ENCODE data around the gene KLB.
A peak's percentile ranks its signal among the peaks of the same experiment; 100 is the strongest.
"Not testable (repeated sequence)": the region's sequence is repeated elsewhere in the genome, so short reads cannot be mapped to it uniquely, and the experiment has no call there.

The KLB gene

GRCh38 chr4:39406763-39407583 is at the start of gene KLB:
Gene KLB (plus strand): TSS chr4:39406930. CDS start chr4:39406950, 20 bp downstream.
- DNase-seq (ENCODE audit: low read depth in 2 of 2), result no peak

DNA sequence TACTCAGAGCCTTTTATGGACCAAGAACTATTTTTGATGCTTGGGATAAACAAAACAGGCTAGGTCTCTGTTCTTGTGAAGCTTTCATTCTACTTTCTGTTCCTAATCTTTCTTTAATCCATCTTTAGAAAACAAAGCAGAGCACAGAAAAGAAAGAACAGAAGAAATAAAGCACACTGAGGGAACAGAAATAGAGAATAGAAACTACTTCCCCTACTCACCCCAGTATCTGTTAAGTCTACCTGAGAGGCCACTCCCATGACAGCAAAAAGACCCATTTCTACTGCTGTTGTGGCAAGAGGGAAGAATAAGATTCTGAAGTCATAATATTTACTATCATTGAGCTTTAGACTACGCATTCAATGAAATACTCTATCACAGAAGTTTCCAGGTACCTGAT is 49.7 kb upstream of the KLB start:
- DNase-seq (ENCODE audit: low read depth in 2 of 2), result no peak

DNA sequence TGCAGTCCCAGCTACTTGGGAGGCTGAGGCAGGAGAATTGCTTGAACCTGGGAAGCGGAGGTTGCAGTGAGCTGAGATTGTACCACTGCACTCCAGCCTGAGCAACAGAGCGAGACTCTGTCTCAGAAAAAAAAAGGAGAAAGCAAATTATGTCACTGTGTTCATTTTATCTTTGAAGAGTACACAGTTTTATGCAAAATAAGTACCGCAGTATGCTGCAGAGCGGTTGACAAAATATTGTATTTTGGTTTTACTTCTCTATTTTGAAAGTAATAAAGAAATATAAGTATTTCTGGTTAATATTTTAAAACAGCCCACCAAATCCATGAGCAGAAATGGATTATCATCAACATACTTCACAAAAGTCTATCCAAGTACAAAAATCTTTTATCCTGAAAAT is 46.1 kb upstream of the KLB start:
- not testable (repeated sequence) for DNase-seq (ENCODE audit: low read depth in 2 of 2)

- DNase-seq (ENCODE audit: low read depth in 2 of 2), result no peak
Measured at GRCh38 chr4:39362827-39363226, 43.9 kb upstream of the KLB start.

DNA sequence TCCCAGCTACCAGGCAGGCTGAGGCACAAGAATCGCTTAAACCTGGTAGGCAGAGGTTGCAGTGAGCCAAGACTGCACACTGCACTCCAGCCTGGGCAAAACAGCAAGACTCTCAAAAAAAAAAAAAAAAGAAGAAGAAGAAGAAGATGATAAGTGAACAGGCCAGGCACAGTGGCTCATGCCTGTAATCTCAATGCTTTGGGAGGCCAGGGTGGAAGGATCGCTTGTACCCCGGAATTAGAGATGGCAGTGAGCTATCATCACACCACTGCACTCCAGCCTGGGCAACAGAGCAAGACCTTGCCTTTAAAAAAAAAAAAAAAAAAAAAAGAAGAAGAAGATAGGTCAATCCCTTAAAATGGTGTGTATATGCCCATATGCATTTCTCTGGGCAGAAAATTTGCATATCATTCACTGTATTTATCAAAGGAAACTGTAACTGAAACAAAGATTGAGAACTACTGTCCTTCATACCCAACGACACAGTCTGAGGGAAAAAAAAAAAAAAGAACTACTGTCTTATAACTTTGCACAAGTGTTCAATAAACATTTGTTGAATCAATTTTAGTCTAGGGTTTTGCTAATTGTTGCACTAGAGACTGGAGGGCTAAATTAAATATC is 42.8 kb upstream of the KLB start:
- DNase-seq (ENCODE audit: low read depth in 2 of 2), result no peak

DNA sequence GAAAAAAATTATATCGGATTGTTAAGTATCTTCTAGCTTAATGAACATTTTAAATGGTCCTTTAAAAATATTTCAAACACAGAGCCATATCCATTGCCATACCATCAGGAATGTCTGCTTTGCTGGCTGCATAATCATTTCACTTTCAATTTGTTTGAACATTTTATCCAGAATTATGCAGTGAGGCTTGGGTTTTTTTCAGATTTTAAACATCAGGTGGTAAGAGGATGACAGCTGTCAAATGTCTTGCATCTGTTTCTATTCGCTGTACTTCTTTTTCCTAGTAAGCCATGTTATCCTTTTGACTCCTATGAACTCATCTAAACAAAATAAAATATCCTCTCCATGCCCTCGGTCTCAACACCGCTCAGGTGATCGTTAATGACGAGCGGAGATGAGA is 41.4 kb upstream of the KLB start:
- DNase-seq (ENCODE audit: low read depth in 2 of 2), result no peak

DNA sequence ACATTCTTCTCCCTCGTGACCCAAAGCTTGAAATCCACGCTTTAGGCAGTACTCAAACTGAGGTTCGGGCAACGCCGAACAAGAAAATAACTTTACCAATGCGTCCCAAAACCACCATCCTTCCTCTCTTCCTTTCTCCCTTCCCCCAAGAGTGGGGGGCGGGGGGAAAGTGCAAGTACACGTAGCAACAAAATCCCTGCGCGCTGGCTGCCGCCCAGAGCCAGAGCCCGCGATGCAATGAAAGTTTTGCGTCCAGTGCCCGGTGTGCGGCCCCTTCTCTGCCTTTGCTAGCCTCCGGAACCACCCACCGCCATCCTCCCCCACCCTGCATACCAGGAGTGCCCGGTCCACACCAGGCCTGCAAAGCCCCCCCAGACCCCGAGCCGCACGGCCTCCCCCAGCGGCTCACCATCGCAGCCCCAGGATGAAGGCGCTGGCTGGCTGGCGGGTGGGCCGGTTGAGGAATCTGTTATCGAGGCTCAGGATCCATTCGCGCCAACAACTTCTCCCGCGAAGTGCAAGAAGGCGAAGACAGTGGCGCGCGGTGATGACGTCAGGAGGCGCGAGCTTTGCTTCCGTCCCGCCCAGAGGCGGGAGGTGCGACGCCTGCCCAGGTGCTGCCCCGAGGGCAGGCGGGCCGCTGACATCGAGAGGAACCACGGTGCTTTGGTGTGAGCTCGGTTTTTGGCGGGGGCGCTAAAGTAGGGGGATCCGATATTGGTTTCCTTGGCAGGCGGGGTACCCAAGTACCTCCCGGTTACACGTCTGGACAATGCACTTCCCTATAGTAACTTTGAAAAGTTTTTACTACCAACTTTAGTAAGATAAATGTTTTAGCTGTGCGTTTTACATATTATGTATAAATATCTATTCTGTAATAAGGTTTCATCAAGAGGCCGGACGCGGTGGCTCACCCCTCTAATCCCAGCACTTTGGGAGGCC is 40.6 kb upstream of the KLB start, which contains the start of gene RFC1:
RFC1 (minus strand) TSS at position 533 of the 942 bp plus-strand sequence; CDS start at position 412, 121 bp downstream.
- peak; percentile 89 to 90 for DNase-seq (ENCODE audit: low read depth in 2 of 2)

GRCh38 chr4:39367166-39367565 is 39.6 kb upstream of the KLB start:
- DNase-seq (ENCODE audit: low read depth in 2 of 2), result no peak

DNA sequence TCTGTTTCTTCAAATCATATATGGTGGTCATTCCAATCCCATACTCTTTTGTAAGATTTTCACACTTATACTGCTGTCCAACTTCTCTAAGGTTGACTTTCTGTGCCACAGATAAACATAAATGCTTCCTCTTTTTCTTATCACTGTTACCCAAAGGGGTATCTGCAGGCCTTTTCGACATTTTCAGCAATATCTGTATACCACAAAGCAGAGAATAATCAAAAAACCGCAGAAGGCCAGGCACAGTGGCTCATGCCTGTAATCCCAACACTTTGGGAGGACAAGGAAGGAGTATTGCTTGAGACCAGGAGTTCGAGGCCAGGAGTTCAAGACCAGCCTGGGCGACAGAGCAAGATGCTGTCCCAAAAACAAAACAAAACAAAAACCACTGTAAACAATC is 37.4 kb upstream of the KLB start:
- DNase-seq (ENCODE audit: low read depth in 2 of 2), result no peak

DNA sequence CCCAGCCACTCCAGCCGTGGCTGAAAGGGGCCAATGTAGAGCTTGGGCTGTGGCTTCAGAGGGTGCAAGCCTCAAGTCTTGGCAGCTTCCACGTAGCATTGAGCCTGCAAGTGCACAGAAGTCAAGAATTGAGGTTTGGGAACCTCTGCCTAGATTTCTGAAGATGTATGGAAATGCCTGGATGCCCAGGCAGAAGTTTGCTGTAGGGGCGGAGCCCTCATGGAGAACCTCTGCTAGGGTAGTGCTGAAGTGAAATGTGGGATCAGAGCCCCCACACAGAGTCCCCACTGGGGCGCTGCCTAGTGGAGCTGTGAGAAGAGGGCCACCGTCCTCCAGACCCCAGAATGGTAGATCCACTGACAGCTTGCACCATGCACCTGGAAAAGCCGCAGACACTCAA is 35.5 kb upstream of the KLB start:
- not testable (repeated sequence) for DNase-seq (ENCODE audit: low read depth in 2 of 2)

DNA sequence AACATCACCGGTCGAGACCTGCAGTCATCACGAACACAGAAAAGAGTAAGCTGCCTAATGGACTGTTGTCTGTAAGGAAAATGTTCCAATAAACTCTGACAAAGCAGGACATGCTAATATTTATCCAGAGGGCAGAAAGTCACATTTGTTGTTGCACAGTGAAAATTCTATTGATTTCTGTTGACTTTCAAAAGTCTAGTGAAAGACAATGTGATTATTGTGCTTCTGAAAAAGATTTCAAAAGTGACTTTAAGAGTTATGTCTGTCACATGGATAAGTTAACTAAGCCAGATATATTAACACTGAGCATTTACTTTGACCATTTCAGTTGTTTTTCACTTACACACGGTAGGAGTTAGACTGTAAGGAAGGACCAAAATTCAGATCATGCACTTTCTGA is 31.3 kb upstream of the KLB start:
- no peak for DNase-seq (ENCODE audit: low read depth in 2 of 2)

DNA sequence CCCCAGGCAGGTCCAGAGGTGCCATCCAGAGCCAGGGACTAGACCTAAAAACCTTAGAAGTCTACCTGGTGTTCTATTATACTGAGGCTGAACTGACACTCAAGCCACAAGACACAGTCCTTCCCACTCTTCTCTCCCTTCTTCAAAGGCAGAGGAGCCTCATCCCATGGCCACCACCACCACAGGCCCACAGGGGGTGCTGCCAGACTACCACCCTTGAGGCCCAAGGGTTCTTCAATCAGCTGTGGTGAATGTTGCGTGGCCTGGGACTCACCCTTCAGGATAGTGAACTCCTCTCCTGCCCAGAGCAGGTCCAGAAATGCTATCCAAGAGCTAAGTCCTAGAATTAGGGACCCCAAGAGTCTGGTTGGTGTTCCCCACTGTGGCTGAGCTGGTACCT is 23.0 kb upstream of the KLB start:
- no peak for DNase-seq (ENCODE audit: low read depth in 2 of 2)

GRCh38 chr4:39384563-39384962 is 22.2 kb upstream of the KLB start:
- no peak for DNase-seq (ENCODE audit: low read depth in 2 of 2)

GRCh38 chr4:39390603-39391002 is 16.1 kb upstream of the KLB start:
- no peak for DNase-seq (ENCODE audit: low read depth in 2 of 2)

GRCh38 chr4:39394706-39395105 is 12.0 kb upstream of the KLB start:
- no peak for DNase-seq (ENCODE audit: low read depth in 2 of 2)

DNA sequence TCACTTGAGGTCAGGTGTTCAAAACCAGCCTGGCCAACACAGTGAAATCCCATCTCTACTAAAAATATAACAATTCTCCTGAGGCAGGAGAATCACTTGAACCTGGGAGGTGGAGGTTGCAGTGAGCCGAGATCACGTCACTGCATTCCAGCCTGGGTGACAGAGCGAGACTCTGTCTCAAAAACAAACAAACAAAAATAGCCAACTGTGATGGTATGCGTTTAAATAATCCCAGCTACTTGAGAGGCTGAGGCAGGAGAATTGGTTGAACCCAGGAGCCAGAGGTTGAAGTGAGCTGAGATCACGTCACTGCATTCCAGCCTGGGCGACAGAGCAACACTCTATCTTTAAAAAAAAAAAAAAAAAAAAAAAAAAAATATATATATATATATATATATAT is 5.1 kb upstream of the KLB start:
- DNase-seq (ENCODE audit: low read depth in 2 of 2), result not testable (repeated sequence)

- DNase-seq (ENCODE audit: low read depth in 2 of 2), result no peak
Measured at GRCh38 chr4:39407584-39407885, 805 bp downstream of the KLB start.

DNA sequence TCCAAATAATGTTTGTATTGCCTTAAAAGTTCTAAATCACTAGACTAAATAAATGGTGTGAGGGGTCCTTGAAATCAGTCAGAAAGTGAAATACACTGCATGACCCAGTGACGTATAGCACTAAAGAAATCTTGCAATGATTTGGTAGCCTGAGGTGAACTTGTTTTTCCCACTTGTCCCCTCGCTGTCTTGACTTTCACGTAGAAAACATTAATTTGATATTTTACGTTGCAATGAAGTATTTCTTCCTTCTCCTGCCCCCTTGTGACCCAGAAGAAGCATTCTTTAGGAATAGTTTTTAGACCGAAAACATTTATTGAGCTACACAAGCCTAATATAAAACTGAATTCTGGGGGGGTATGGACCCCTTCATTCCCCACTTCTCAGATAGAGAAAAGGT is 3.7 kb downstream of the KLB start:
- no peak for DNase-seq (ENCODE audit: low read depth in 2 of 2)

GRCh38 chr4:39411561-39411960 is 4.8 kb downstream of the KLB start:
- not testable (repeated sequence) for DNase-seq (ENCODE audit: low read depth in 2 of 2)

DNA sequence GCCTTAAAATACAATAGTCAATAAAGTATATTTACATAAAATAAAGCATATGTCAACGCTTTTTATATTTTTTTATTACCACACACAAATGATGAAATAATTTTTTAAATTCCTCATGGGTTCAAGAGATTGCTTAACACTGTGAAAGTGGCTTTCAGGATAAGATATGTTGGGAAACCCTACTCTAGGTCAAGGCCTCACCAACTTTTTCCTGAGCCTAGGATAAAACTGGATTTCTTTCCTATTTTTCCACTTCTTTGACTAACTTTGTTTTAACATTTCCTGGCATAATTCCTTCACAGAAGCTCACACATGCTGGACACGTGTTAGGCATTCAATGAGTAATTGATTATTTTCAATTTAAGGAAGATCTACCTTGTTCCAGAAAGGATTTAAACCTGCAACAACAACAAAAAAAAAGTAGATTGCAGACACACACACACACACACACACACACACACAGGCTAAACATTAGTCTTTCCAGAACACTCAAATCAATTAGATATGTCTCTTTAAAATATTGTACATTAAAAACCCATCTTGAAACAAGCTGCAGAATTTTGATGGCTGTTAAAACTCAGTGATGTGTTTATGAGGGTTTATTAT is 9.1 kb downstream of the KLB start:
- no peak for DNase-seq (ENCODE audit: low read depth in 2 of 2)

DNA sequence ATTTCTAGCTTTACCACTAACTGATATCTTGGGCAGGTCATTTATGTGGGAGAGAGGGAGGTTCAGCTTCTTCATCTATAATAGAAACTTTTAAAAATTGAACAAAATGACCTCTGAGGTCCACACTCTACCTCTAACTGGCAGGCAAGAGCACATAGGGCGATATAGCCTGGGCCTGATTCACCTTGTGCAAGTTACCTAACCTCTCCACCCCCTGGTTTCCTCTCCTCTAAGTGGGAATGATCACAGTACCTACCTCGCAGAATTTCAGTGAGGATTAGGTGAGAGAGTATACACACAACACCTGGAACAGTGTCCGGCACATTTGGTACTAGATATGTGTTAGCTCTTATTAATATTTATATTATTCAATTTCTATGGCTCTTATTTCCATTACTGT is 15.5 kb downstream of the KLB start:
- DNase-seq (ENCODE audit: low read depth in 2 of 2), result no peak

DNA sequence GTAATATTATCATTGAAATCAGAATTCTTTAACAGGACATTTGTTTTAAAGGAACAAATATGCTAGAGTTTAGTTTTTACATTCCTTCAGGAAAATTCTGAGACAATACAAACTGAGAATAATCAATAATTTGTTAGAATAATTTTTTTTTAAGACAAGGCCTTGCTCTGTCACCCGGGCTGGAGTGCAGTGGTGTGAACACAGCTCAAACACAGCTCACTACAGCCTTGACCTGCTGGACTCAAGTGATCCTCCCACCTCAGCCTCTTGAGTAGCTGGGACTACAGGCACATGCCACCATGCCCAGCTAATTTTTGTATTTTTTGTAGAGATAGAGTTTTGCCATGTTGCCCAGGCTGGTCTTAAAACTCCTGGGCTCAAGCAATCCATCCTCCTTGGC is 18.6 kb downstream of the KLB start:
- not testable (repeated sequence) for DNase-seq (ENCODE audit: low read depth in 2 of 2)
